ENCODE measurements around the gene MORF4L1.
"Not testable (repeated sequence)": the region's sequence is repeated elsewhere in the genome, so short reads cannot be mapped to it uniquely, and the experiment has no call there.

The MORF4L1 gene

DNA sequence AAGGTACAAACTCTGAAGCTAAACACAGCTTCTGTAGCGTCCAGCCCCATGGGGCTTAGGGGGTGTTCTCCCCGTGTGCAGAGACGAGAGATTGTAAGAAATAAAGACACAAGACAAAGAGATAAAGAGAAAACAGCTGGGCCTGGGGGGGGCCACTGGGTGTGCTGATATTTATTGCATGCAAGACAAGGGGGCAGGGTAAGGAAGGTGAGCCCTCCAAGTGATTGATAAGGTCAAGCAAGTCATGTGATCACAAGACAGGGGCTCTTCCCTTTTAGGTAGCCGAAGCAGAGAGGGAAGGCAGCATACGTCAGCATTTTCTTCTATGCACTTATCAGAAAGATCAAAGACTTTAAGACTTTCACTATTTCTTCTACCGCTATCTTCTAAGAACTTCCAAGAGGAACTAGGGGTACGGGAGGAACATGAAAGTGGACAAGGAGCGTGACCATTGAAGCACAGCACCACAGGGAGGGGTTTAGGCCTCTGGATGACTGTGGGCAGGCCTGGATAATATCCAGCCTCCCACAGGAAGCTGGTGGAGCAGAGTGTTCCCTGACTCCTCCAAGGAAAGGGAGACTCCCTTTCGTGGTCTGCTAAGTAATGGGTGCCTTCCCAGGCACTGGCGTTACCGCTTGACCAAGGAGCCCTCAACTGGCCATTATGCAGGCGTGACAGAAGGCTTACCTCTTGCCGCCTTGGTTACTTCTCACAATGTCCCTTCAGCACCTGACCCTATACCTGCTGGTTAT is 29.8 kb downstream of the MORF4L1 start:
- not testable (repeated sequence) for DNase-seq

DNA sequence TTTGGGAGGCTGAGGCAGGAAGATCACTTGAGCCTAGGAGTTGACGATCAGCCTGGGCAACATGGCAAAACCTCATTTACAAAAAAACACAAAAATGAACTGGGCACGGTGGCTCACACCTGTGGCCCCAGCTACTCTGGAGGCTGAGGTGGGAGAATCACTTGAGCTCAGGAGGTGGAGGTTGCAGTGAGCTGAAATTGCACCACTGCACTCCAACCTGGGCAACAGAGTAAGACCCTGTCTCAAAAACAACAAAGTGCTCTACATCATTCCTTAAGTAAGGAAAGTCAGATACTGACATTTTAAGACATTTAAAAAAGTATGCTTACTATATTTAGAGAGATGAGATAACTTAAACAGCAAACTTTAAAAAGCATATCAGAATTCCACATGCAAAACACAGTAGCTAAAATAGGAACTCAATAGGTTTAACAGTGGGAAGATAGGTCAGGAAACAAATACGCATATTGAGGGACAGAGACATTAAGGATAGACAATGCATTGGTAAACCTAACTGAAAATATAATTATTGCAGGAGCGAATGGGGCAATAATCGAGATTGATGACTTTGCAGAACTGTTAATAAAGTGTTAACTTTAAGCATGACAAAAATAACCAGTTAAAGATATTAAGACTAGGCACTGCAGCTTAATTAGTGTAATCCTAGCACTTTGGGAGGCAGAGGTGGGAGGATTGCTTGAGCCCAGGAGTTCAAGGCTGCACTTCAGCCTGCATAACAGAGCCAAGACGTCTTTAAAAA is 32.1 kb downstream of the MORF4L1 start:
- no peak for DNase-seq

DNA sequence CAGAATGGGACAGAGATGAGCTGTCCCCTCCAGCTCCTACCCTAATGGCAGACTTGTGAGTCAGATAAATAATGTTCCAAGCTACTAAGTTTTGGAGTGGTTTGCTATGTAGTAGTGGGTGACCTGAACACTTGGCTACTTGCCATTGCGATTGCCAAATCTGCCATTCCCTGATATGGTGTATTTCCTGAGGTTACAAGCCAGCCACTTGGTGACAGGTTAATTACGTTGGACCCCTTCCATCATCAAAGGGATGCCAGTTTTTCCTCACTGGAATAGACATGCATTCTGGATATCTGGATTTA is 33.6 kb downstream of the MORF4L1 start:
- no peak for DNase-seq

DNA sequence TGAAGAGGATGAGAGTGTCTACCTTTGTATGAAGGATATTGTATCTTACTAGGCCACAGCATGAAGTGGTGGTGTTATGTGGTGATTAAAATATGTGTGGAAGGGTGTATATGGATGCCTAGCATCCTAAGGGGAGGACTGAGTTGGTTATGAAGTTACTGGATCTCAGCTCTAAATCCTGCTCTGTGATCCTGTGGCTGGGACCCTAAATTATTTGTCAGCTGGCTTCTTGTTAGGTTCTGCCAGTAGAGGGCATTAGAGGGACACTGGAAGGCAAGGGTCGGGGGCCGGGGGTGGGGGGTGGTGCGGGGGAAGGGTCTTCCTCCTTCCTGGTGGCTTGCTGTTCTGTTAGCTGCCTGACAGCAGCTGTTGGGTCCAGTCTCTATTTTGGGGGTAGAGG is 34.9 kb downstream of the MORF4L1 start:
- no peak for DNase-seq

DNA sequence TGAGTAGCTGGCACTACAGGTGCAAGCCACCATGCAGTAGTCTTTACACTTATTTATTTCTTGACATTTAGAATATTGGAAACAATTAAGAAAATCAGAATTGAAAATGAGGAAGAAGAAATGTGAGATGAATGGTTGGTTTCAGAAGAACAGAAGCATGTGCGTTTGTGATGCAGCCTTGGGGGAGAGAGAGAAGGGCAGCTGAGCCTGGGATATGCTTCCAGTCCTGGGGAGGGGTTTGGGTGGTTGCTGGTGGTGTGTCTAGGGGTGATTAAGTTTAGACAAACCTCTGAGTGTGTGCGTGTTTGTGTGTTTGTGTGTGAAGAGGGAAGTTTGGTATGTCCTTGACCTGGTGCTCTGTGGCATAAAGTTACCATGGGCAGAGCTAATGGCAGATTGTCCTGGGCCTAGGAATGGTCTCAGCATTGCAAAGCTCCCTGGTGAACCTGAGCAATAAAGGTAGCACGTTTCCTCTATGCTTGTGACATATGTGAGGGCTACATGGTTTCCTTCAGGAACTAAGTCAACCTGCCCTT is 36.5 kb downstream of the MORF4L1 start:
- no peak for DNase-seq

DNA sequence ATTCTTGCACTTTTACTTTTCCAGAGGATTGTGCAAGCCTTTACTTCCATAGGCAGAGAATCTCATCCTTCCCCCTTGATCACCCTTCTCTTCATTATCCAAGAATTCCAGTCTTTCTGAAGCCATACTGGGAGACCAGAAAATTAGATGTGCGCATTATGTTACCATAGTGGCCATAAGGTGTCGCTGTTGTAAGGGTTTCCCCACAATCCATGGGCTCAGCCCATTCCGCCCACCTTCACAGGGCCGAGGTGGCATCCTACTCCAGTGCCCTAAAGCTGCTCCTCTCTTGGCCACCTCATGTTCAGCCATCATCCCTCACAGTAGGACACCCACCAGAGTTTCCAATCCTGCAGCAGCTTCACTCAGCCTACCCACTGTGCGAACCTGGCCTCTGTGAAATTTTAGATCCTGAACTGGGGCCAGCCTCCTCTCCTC is 37.1 kb downstream of the MORF4L1 start:
- DNase-seq, result no peak

DNA sequence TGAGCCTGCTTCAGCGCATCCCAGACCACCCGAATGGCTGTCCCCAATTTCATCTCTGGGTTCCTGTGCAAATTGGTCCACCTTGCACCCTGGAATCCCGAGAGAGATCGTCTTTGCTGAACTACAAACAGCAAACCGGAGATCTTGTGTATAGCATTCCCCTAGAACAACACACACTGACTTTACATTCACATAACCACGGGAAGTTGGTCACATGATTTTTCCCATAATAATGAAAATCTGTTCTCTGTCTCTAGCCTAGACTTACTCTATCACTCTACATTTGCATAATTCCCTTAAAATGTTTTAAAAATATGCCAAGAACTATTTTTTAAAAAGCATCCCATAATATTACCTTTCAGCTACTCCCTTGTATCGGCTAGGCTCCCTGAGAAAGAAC is 37.6 kb downstream of the MORF4L1 start:
- DNase-seq, result no peak

DNA sequence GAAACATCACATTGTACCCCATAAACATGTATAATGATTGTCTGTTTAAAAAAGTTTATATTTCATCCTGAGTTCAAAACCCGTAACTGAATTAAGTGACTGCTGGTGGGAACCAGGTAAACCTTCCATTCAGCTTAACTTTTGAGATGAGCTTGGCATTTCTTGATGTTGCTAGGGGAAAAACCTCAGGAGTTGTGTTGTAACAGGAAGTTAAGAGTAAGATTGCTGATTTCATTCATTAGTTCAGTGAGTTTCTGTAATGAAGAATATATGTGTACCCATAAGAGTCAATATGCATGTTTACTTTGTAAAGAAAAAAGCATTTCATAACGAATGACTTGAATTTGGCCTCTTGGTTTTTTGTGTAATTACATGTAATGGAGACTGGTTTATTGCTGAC is 39.6 kb downstream of the MORF4L1 start:
- DNase-seq, result no peak

DNA sequence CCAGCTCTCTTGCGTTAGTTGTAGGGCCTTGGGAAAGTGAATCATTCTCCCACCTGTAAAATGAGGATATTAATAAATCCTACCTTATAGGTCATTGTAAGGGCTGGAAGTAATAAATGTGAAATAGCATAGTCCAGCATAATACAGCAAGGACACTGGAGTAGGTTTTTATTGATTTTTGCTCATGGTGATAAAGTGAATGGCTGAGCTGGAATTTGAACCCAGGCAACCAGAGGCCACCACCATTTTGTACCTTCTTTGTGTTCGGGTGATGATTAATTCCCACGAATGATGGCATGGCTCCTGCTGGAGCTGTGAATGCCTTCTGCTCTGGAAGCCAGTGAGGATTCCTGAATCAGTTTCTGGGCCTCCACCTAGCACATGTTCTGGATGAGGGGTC is 40.3 kb downstream of the MORF4L1 start:
- no peak for DNase-seq

DNA sequence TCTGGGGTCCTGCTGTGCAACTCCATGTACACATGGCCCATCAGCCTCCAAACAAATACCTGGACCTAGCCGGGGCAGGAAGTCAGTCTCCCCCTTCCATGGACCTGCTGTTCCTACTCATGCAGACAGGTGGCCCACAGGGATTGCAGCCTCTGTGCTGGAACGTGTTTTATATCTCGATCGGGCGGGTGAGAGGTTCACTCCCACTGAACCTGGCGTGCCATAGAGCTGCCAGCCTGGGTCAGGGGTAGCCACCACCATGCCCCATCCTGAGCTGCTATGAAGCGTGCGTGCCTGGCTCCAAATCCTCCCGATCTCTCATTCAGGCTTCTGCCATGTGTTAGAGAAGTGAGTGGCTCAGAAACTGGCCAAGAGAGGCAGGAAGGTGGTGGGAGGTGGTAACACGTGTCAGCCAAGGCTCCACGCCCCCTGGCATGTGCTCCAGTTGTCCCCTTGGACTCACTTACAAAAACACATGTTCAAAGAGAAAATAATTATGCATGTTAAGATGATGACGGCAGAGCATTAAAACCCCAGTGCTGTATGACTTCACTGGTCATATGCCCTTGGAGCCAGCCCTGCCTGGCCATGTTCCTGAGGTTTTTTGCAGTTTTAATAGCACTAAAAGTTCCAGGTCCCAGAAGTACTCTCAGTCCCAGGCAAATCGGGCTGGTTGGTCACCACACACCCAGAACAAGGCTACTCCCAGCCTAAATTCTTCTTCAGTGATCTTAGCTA is 41.5 kb downstream of the MORF4L1 start:
- DNase-seq, result no peak

DNA sequence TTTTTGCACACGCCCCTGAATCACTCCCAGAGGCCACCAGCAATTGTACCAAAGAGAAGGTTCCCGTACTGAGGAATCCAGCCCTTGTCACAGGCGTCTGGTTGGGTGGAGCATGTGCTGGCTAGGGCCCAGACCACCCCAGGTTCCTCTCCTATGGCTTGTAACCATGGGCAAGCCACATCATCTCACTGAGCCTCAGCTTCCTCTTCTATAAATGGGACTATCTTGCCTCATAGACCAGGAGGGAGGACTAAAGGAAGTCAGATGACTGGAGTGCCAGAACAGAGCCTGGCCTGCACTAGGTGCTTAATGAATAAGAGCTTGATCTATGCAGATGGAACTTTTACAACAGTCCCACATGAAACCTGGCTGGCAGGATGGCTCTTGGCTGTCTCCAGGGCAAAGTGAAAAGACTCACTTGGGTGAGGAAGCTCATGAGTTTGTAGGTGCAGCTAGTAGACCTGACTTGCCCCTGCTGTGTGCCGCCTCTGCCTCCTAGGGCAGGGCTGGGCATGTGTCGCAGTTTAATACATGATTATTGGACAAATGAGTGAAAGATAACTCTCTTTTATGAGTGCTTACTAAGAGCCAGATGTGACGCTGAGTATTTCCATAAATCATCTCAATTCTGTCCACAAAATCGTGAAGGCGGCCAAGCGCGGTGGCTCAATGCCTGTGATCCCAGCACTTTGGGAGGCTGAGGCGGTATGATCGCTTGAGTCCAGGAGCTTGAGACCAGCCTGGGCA is 42.8 kb downstream of the MORF4L1 start:
- no peak for DNase-seq

DNA sequence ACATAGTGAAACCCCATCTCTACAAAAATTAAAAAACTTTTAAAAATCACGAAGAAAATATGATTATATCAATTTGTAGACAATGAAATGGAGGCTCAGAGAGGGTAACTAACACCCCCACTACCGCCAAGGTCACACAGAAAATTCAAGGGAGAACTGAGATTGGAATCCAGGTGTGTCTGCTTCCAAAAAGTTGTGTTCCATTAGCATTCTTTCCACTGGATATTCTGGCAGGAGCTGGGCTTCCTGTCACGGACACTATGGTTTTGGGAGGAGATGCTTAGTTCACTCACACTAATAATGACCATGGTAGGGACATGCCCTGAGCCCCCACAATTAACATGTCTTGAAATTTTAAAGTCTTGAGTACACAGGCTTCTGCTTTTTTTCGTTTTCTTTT is 43.4 kb downstream of the MORF4L1 start:
- DNase-seq, result no peak

DNA sequence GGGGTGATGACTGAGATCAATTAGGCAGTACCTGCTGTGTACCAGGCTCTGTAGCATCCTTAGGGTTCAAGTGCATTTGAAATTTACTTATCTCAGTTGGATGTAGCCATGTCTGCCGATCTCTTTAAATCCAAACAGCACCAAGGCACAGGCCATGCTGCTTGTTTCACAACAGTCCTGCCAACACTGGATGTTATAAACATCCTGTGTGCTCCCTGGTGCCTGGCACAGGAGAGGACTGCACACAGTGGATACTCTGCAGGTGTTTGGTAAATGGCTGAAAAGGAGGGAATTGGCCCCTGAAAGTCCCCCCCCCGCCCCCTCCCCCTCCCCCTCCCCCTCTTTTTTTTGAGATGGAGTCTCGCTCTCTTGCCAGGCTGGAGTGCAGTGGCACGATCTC is 45.2 kb downstream of the MORF4L1 start:
- DNase-seq, result no peak

DNA sequence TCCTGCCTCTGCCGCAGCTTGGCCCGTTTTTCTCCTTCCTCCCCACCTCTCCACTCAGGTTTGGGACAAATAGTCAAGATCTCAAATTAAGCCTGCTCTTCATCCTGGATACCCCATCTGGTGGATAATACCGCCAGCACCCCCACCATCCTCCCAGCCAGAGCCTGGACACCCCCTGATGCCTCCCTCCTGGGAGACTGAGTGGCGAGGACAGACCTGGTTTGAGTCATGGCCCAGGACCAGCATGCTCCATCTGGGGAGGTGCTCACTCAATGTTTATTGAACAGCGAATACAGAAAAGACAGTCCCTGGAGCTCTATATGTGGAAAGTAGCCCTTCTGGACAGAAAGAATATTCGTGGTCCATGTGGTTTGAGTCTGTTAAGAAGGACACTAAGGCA is 48.8 kb downstream of the MORF4L1 start:
- DNase-seq, result no peak

DNA sequence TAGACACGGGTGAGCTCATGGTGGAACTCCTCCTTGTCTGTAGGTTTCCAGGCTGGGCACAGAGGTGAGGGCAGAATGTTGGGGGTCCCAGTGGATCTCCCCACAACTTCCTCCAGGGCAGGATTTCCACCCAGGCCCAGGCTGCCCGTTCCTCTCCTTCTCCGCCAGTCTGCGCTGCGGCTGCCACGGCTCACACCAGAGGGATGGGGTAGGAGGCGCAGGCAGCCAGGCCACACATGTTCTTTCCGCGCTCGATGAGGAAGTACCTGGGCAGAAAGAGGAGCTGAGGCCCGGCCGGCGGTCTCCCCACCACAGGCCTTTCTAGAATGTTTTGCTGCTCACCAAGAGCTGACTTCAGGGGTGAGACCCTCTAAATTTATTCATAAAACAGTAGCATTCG is 49.2 kb downstream of the MORF4L1 start:
- no peak for DNase-seq

DNA sequence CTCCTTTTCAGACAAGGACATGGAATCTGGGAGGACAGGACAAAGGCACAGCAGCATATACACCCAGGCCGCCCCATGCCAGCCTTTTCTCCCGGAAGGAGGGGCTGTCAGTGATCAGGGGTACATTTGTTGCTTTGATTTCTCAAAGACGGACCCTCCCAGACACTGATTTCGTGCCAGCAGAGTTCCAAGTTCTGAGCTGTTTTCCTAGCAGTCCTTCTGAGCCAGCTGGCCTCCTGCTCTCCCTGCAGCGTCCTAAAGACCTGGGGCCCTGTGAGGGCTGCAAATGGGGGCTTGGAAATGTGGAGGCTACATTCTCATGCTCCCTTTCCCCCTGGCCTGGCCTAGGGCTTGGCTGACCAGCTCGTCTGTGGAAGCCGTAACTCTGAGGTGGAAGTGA is 49.8 kb downstream of the MORF4L1 start:
- no peak for DNase-seq

DNA sequence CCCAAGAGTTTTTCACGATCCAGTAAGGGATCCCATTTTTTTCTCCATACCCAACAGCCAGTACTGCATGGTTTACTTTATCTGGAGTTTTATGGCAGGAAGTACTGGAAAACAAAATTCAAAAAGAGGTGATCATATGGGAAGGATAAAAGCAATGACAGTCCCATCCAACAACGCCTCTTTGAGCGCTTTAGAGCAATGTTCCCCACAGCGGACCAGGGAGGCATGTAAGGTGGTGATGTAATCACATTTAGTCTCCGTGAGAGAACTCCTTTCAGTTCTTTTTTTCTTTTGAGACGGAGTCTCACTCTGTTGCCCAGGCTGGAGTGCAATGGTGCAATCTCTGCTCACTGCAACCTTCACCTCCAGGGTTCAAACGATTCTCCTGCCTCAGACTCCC is 50.3 kb downstream of the MORF4L1 start:
- no peak for DNase-seq

DNA sequence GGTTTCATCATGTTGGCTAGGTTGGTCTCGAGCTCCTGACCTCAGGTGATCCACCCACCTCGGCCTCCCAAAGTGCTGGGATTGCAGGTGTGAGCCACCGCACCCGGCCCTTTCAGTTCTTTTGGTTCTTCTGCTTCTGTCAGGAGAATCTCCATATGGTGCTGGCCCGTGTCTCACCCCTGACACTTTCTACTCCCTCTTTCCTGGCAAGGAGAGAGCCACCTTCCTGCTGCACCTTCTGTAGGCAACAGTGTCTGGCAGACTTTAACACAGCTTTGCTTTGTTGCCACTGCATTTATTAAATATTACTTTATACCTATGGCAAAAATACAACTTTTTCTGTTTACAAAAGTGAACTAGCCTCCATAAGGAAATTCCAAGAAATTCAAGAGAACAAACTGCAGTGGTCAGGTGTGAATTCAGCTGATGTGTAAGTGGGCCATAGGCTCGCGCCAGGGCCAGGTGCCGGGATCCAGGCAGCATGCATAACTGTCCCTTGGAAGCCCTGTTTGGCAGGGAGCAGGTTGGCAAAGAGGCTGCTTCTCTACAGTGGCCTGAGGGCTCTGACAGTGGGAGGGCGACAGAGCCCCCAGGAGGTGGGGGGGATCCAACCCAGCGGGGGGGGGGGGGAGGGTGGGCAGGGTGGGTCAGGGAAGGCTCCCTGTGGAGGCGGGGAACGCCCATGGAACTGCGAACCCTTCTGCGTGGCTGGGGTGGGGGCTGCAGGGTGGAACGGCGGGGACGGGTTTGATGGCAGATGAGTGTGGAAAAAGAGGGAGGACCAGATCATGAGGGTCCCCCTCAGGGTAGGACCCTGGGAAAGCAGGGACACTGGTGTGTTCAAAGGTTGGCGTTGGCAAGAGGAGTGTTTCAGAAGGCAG is 51.0 kb downstream of the MORF4L1 start:
- no peak for DNase-seq

DNA sequence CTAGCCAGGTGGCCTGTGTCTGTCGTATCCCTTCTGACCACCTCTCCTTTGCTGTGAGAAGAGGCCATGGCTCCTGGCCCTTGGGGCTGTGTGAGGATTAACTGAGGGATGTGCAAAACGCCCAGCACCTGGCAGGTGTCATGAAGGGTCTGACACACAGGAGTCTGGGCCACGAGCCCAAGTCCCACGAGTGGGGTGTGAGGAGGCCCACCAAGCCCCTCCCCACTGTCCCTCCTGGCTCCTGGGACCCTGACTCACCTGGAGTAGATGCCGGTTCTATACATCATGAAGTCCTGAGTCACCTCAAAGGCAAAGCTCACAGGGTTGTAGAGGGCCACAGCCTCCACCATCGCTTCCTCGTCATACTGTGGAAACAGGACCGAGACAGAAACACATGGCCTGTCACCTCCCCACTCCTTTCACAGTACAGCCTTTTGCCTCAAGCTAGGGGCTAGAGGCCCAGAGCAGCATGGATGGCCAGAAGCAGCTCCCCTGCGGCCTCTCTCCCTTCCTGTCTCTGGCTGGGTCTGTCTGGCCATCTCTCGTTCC is 52.5 kb downstream of the MORF4L1 start:
- DNase-seq, result no peak

DNA sequence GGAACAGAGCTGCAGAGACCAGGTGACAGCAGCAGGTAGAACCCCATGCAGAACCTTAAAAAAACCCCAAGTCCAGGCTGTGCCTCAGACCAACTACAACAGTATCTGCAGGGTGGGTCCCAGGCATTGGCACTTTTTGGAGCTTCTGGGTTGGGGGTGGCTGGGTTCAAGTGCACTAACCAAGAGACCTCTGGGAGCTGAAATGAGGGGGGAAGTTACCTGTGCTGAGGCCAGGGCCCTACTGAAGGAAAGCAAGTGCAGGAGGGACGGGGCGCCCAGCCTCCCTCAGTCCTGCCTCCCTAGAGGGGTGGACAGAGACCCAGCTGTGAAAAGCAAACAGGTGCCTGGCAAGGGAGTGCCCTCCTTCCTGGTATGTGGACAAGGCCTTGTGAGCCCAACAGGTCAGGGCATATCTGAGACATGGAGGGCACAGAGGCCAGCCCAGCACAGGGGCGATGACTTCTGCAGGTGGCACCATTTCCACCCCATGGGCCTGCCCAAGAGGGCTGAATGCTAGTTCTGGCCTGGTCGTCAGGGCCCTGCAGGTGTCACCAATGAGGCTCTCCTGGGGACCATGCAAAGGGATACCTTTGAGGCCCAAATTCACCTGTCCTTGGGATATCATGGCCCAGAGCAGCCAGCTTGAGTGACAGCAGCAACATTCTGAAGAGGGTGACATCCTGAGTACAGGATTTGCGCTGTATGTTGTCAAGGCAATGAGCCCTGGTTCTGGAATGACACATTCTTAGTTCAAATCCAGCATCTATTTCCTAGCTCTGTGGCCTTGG is 53.5 kb downstream of the MORF4L1 start:
- DNase-seq, result no peak

All from activated CD4-positive, CD25-positive, alpha-beta regulatory T cell (primary cell).